Suppressor macrophage treated with lipopolysaccharide for 1 hour (primary cell): ENCODE data around the gene C17orf113.
"Not testable (repeated sequence)": the region's sequence is repeated elsewhere in the genome, so short reads cannot be mapped to it uniquely, and the experiment has no call there.

Experiments used
- DNase-seq, 3 donors: peaks; one replicate each; pipeline ENCODE4 v3.0.0-alpha.2; 2020 to 2022

C17orf113 gene

GRCh38 chr17:42016411-42016831 lies 34.0 kb downstream of the C17orf113 start:
- DNase-seq: peak; percentile 42 to 53 (median 52)

GRCh38 chr17:42013740-42014139 lies 36.7 kb downstream of the C17orf113 start:
- not testable (repeated sequence) for DNase-seq

GRCh38 chr17:42012363-42012762 lies 38.0 kb downstream of the C17orf113 start:
- DNase-seq: not testable (repeated sequence)

- DNase-seq: peak; percentile 66 to 74 (median 71)
These were observed 39.4 kb downstream of the C17orf113 start for GRCh38 chr17:42010898-42011516.

GRCh38 chr17:42010266-42010680 lies 40.1 kb downstream of the C17orf113 start:
- DNase-seq: peak; percentile 45 to 56 (median 46)

GRCh38 chr17:42009170-42009569 lies 41.2 kb downstream of the C17orf113 start:
- DNase-seq: peak in 1 of 3 donors; percentile 28

- no peak for DNase-seq
These were observed 45.2 kb downstream of the C17orf113 start for GRCh38 chr17:42005166-42005565.

GRCh38 chr17:42002792-42003301 lies 47.6 kb downstream of the C17orf113 start:
- no peak for DNase-seq

- DNase-seq: peak in 2 of 3 donors; percentile 25 to 32
These were observed 48.1 kb downstream of the C17orf113 start for GRCh38 chr17:42002175-42002791.

GRCh38 chr17:42001729-42002128 lies 48.7 kb downstream of the C17orf113 start:
- DNase-seq: no peak

- DNase-seq: peak in 2 of 3 donors; percentile 22 to 32
These were observed 49.8 kb downstream of the C17orf113 start for GRCh38 chr17:42000413-42001133.

GRCh38 chr17:41998497-41998896 lies 51.9 kb downstream of the C17orf113 start:
- no peak for DNase-seq

- no peak for DNase-seq
These were observed 53.6 kb downstream of the C17orf113 start for GRCh38 chr17:41996855-41997164.

- no peak for DNase-seq
These were observed 57.8 kb downstream of the C17orf113 start for GRCh38 chr17:41992576-41992975.

- no peak for DNase-seq
These were observed 60.5 kb downstream of the C17orf113 start for GRCh38 chr17:41989702-41990419.

- DNase-seq: no peak
These were observed 62.0 kb downstream of the C17orf113 start for GRCh38 chr17:41988418-41988817.
